Left ventricle myocardium inferior (tissue), 1 donor: Measurements from ENCODE around the gene CPLX4. TPM values are rescaled to one million over a fixed set of nuclear protein-coding genes. Genes with fewer than 3 reads are reported as not detected.

Experiments used
- DNase-seq: peaks from one replicate; pipeline ENCODE4 v3.0.0-alpha.2; 2020
- H3K27ac ChIP-seq: fragments of 200-600 bp; replicated peaks from 2 replicates; pipeline ENCODE4 v1.8.0; 2021
- H3K27me3 ChIP-seq: fragments of 200-600 bp; 2 replicates; pipeline ENCODE4 v1.8.0; 2021; ENCODE audit warnings: low read depth
- H3K36me3 ChIP-seq: fragments of 200-600 bp; 2 replicates; pipeline ENCODE4 v1.8.0; 2021
- H3K4me1 ChIP-seq: fragments of 200-600 bp; 2 replicates; pipeline ENCODE4 v1.8.0; 2021
- H3K4me3 ChIP-seq: fragments of 200-600 bp; 2 replicates; pipeline ENCODE4 v1.8.0; 2021; ENCODE audit warnings: mild to moderate bottlenecking, moderate library complexity
- H3K9me3 ChIP-seq: fragments of 200-600 bp; replicated peaks from 2 replicates; pipeline ENCODE4 v1.8.0; 2021
- intact Hi-C: fragments of 100-400 bp; cut with micrococcal nuclease; formaldehyde crosslinking; loops from one replicate; pipeline ENCODE4 v1.11.0; 2022
- total RNA-seq: library from RNA; stranded (reverse); fragmentation: NEBNext Ultra II Directional; extraction: Animal tissue kit (Norgen Biotek cat#: 25700); gene quantifications from one replicate; pipeline ENCODE4 v1.2.1, GENCODE V29; 2021
- TF ChIP-seq, protein P1 (sequence below): fragments of 200-600 bp; IDR thresholded peaks from 2 replicates; pipeline ENCODE4 v1.8.0; 2021; ENCODE audit warnings: antibody characterized with exemption, mild to moderate bottlenecking, borderline replicate concordance
- donor health status: DM: no; HTN: yes; CAD: no; lungs with severe emphysema.

The CPLX4 gene
- total RNA-seq, 1 donor from 2014 or later, result not detected

GRCh38 chr18:59267503-59268126, 50.8 kb downstream of the CPLX4 start:
- H3K27me3 ChIP-seq, result no peaks in the 10 kb centered on the region
- TF ChIP-seq, protein P1, sequence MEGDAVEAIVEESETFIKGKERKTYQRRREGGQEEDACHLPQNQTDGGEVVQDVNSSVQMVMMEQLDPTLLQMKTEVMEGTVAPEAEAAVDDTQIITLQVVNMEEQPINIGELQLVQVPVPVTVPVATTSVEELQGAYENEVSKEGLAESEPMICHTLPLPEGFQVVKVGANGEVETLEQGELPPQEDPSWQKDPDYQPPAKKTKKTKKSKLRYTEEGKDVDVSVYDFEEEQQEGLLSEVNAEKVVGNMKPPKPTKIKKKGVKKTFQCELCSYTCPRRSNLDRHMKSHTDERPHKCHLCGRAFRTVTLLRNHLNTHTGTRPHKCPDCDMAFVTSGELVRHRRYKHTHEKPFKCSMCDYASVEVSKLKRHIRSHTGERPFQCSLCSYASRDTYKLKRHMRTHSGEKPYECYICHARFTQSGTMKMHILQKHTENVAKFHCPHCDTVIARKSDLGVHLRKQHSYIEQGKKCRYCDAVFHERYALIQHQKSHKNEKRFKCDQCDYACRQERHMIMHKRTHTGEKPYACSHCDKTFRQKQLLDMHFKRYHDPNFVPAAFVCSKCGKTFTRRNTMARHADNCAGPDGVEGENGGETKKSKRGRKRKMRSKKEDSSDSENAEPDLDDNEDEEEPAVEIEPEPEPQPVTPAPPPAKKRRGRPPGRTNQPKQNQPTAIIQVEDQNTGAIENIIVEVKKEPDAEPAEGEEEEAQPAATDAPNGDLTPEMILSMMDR, result no peak
- H3K4me1 ChIP-seq, result peaks cover 33% of the 10 kb centered on the region
- intact Hi-C loops, result no loop called here
- no peaks in the 10 kb centered on the region for H3K9me3 ChIP-seq
- no peak overlapping the region for H3K4me3 ChIP-seq
- no peak for DNase-seq
- no peak overlapping the region for H3K27ac ChIP-seq
- no peaks in the 10 kb centered on the region for H3K36me3 ChIP-seq

DNA sequence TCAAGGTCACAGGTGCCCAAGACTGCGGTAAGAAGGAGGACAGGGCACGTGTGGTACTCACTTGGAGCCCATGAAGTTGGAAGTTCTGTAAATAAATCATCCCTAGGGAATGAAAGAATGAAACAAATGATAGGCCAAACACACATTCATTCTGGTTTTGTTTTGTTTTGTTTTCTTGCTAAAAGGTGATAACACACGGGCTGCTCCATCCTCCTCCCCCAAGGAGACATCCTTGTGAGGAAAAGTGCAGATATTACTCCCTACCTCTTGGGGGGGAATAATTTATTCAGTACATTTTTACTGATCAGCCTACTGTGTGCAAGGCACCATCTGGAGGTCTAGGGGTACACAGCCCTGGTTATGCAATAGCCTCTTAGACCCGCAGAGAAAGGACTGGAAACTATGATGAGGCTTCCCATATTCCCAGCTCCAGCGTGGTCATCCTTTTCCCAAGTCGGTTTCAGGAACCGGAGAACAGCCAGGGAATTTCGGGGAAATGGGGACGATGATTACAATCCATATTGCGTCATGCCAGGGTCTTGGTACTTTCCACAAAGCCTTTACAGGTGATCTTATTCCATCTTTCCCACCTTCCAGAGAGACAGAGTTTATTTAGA, 51.5 kb downstream of the CPLX4 start:
- H3K36me3 ChIP-seq, result no peaks in the 10 kb centered on the region
- H3K27ac ChIP-seq, result no peak overlapping the region
- H3K9me3 ChIP-seq, result no peaks in the 10 kb centered on the region
- no peak for DNase-seq
- H3K4me1 ChIP-seq, result peaks cover 28% of the 10 kb centered on the region
- no peaks in the 10 kb centered on the region for H3K27me3 ChIP-seq
- H3K4me3 ChIP-seq, result no peak overlapping the region
- intact Hi-C loops, result no loop called here
- TF ChIP-seq, protein P1, result no peak

- TF ChIP-seq, protein P1, result no peak
These were observed 52.0 kb downstream of the CPLX4 start for GRCh38 chr18:59266459-59266858.

GRCh38 chr18:59265974-59266369, 52.5 kb downstream of the CPLX4 start:
- Histone ChIP-seq H3K27ac (no peak overlapping the region), H3K9me3 (no peaks in the 10 kb centered on the region), H3K36me3 (no peaks in the 10 kb centered on the region), H3K4me1 (peaks cover 28% of the 10 kb centered on the region), H3K27me3 (no peaks in the 10 kb centered on the region), H3K4me3 (no peak overlapping the region)
- intact Hi-C loops, result no loop called here
- TF ChIP-seq, protein P1, result no peak
- no peak for DNase-seq

More at GRCh38 chr18:59266459-59266858, 52.0 kb downstream of the CPLX4 start:
- intact Hi-C loops, result no loop called here
- Histone ChIP-seq H3K4me1 (peaks cover 28% of the 10 kb centered on the region), H3K27me3 (no peaks in the 10 kb centered on the region), H3K27ac (no peak overlapping the region), H3K36me3 (no peaks in the 10 kb centered on the region), H3K9me3 (no peaks in the 10 kb centered on the region), H3K4me3 (no peak overlapping the region)
- no peak for DNase-seq

GRCh38 chr18:59265246-59265973, 53.0 kb downstream of the CPLX4 start:
- H3K9me3 ChIP-seq, result no peaks in the 10 kb centered on the region
- intact Hi-C loops, result no loop called here
- peaks cover 28% of the 10 kb centered on the region for H3K4me1 ChIP-seq
- TF ChIP-seq, protein P1, result no peak
- peak overlapping the region; percentile 50 for H3K4me3 ChIP-seq
- no peaks in the 10 kb centered on the region for H3K36me3 ChIP-seq
- H3K27me3 ChIP-seq, result peaks cover 3% of the 10 kb centered on the region
- no peak overlapping the region for H3K27ac ChIP-seq
- no peak for DNase-seq
